GM19324 (cell line): Measurements from ENCODE around the gene SAPCD1.

Experiments used
- ATAC-seq: cut with Tn5 transposase; IDR thresholded peaks from one replicate; pipeline ENCODE4 v1.9.1; 2021; ENCODE audit warnings: mild to moderate bottlenecking, moderate library complexity; ENCODE audit not compliant: unreplicated experiment, low FRiP score

The SAPCD1 gene

DNA sequence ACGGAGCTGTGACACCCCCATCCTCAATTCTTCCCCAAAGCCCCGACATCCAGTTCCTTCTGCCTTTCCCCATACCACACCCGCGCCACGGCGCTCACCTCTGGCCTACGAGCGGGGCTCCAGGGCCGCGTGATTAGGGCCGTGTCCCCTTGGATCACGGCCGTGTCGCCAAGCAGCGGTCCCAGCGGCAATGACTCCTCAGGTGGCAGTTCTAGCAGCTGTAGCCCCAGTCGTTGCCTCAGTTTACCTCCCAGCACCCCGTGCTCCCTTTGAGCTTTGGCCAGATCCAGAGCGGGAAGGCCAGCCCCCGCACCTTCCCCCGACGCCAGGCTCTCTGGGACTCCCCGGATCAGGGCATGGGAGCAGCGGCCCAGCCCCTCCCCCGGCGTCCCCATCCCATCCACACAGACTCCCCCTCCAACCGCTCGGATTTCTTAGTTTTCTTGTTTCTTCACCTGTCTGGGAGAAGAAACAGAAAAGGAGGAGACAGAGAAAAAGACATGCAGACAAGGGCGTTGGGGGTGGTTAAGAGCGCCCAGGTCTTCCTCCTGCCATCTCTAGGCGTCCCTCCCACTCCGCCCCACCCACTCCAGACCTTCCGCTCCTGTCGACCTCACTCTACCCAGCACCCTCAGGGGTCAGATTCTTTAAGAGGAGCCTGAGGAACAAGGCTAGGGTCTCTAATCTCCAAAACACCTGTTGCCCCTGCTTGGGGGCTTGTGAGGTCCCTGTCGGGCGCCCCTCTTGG is 33.5 kb upstream of the SAPCD1 start, which contains the start of gene DDAH2:
TSS of gene DDAH2 (minus strand) at position 533 of the 748 bp plus-strand sequence. CDS start at position 395, 138 bp downstream.
- no peak for ATAC-seq

DNA sequence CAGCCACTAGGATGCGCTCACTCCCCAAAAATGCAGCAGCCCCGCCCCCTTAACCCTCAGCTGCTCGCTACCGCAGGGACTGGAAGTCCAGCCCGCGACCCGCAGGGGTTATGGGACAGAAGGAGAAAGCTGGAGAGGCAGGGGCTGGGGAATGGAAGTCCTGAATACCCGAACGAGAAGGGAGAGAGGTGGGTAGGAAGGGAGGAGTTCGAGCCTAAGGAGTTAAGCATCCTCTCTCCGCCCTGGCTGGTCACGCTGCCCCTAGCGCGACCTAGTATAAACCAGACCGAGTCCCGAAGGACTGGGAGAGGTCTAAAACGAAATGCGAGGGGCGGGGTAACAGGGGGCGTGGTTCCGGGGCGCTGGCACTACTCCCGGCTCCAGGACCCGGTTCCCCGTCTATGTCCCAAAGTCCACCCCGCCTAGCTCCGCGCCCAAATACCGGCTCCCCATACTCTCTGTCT is 32.9 kb upstream of the SAPCD1 start:
- no peak for ATAC-seq

DNA sequence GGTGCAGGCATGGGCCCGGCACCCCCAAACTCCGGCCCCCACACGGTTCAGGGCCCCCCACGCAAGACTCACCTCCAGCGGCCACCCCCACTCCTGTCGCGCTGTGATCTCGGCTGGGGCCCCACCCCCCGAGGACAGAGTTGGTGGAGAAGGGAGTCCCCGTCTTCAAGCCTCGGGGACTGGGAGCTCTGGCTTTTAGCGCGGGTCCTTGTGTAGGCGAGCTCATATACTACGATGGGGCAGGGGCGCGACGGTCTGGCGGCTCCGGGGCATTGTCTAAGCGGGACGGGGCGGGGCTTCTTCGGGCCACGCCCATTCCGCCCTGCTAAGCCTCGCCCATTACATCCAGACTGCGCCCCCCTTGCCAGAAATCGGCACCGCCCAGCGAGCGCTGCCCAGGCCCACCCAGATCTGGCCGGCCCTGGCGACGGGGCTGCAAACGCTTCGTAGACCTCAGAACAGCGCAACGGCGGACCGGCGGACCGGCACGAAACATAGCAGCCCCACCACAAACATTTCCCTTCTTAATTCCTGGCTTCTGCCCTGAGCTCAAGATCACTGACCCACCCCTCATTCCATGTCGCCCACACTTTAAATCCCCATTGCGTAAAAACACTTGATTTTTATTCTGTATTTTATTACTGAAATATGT is 32.4 kb upstream of the SAPCD1 start:
- ATAC-seq: no peak

DNA sequence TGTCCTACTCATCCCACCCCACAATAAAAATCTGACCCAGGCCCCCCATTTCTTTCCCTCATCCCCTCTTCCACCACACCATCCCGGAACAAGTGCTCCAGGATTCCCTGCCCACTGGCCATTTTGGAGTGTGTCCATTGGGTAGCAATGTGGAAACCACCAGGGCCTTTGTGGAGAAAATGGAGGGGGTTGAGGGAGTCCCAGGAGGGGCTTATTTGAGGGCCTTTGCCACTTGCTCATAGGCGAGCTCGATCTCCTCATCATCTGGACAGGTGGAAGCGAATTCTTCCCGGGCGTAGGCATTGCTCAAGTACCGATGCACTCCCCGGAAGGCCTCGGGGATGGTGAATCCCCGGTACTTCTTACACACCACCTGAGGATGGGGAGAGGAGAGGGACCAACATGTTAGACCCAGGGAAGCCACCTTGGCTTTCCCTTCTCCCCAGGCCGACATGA is 31.8 kb upstream of the SAPCD1 start:
- no peak for ATAC-seq

DNA sequence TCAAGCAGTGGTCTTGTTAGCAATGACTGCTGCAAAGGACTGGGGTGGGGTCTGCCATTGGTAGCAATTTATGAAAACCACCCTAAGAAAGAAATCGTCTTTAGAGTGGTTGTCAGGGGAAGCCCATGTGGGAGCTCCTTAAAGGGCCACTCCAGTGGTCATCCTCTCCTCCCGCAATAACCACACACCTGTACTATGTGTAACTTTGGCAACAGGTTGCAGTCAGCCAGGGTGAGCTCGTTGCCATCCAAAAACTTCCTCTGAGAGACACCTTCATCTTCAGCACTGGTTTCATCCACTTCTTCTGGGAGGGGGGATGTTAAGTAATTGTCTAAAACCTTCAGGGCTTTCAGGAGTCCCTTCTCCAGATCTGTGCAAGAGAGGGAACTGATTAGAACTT is 30.4 kb upstream of the SAPCD1 start:
- no peak for ATAC-seq

DNA sequence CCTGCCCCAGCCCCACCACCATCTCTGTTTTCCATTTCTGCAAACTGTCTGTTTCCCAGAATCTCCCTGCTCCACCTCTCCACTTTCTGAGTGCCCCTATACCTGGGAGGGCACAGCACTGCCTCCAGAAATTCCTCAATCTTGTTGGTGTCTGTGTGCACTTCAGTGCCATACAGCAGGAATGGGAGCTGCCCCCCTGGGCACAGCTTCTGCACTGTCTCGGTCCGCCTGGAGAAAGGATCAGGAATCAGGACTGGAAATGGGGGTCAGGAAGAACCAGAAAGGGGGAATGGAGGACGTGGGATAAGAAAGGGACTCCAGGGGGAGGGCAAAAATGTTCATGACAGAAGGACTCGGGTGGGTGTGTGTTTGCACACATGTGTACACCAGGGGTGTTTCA is 28.7 kb upstream of the SAPCD1 start:
- no peak for ATAC-seq

DNA sequence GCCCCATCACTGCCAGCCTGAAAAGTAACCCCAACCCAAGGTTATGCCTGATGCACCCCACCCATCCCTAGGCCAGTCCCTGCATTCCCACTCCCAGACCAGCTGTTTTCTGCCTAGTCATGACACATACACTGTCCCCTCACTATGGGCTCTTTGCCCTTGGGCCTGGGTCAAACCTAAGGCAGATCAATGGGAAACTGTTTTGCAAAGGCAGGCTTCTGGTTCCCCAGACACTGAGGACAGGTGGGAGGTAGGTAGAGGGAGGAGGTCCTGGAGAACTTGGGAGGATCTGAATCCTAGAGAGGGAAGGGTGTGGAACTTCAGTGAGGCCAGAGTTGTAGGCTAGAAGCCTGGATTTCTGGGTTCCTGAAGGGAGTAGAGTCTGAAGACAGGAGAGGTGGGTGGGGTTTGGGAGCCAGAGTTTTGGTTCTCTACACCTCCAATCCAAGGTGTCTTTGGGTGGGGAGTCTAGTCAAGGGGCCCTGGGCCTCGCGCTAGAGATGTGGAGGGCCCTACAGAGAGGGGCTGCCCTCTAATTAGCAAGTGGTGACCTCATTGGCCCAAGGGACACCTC is 28.1 kb upstream of the SAPCD1 start:
- ATAC-seq: no peak

DNA sequence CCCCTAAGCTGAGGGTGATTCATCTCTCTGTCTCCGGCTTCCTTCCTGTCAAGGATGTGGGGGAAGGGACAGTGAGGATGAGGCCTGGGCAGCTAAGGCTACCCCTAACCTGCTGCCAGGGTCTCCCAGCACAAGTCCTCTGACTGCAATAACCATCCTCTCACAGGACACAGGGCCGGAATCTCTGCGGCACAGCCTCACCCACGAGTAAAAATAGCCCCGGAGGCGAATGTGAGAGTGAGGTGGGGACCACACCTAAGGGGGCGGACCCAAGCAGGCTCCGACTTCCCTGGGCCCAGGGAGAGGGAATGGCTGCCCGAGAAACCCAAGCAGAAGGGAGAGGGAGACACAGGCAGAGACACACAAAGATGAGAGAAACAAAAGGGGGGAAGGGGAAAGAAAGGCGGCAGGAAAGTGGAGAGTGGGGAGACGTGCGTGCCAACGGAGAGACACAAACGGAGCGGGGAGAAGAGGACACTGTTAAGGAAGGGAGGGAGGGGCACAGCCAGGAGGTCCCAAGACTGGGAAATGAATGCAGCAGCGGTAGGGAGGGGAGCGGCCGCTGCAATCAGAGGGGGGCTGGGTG is 27.5 kb upstream of the SAPCD1 start:
- no peak for ATAC-seq

DNA sequence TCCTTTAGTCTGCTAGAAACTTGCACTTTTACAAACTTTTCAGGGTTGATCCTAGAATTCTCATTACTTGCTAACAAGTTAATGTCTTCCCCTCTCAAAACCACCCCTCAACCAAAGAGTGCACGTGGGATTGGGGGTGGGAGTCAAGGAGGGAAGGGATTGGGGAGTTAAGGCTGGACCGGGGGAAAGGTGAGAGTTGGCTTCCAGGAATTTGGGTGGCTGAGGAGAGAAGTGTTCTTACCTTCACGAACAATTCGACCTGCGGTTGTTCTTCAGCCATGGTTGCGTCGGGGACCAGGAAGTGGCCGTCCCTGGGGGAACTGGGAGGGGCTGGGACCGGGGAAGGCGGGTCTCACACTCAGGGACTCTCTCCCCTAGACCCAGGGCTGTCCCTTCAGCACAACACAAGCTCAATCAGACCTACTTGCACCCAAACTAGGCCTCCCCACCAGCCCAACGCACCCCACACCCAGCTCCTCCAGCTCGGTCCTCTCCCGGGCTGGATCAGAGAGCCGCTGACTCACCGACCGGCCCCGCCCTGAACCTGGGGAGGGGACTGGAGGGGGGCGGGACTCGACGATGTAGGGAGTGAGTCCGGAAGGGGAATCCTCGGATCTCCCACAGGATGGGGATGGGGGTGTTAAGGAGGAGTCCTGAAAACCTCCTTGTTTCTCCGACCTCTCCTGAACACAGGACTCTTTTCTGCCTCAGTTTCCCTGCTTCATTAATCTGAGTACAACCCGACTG is 26.3 kb upstream of the SAPCD1 start, which contains the start of gene CLIC1:
TSS of gene CLIC1 (minus strand) at position 510 of the 747 bp plus-strand sequence. CDS start at position 280, 230 bp downstream.
- ATAC-seq: no peak

DNA sequence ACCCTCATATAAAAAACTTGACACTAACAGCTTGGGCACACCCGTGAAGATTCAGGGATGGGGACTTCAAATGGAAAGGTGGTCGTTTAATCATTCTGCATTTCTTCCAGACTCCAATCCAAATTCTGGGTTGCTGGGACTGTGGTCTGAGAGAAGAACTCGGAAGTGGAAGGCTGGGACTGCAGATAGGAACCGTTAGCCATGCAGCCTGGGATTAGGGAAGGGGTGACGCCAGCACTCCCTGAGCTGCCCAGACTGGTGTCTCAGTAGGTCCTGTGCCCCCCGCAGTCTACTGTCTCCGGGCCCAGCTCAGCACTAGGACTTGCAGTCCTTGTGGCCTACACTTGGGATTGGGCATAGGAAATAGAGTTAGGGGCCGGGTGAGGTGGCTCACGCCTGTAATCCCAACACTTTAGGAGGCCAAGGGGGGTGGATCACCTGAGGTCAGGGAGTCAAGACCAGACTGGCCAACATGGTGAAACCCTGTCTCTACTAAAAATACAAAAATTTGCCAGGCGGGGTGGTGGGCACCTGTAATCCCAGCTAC is 25.6 kb upstream of the SAPCD1 start:
- no peak for ATAC-seq

DNA sequence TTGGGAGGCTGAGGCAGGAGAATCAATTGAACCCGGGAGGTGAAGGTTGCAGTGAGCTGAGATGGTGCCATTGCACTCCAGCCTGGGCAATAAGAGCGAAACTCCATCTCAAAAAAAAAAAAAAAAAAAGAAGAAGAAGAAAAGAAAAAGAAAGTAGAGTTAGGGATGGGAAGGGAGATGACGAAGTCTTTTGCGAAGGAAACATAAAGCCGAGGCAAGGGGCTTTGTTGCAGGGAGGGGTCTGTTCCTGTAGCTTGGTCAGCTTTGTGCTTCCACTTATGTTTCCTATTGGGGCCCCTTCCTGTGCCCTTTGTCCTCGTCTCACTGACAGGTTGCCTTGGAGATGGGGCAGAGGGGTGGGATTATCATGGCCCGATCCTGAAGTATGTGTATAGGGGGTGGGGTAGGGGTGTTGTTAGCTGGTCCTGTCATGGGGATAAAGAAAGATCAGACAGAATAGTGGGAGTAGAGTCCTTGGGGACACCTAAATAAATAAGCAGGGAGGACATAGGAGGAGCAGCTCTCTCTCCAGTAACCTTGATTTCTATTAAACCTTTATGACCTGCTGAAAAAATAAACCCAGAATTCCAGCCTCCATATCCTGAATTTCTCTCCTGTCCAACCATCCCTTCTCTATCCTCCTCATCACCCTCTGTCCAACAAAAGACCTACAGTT is 25.0 kb upstream of the SAPCD1 start:
- ATAC-seq: no peak

DNA sequence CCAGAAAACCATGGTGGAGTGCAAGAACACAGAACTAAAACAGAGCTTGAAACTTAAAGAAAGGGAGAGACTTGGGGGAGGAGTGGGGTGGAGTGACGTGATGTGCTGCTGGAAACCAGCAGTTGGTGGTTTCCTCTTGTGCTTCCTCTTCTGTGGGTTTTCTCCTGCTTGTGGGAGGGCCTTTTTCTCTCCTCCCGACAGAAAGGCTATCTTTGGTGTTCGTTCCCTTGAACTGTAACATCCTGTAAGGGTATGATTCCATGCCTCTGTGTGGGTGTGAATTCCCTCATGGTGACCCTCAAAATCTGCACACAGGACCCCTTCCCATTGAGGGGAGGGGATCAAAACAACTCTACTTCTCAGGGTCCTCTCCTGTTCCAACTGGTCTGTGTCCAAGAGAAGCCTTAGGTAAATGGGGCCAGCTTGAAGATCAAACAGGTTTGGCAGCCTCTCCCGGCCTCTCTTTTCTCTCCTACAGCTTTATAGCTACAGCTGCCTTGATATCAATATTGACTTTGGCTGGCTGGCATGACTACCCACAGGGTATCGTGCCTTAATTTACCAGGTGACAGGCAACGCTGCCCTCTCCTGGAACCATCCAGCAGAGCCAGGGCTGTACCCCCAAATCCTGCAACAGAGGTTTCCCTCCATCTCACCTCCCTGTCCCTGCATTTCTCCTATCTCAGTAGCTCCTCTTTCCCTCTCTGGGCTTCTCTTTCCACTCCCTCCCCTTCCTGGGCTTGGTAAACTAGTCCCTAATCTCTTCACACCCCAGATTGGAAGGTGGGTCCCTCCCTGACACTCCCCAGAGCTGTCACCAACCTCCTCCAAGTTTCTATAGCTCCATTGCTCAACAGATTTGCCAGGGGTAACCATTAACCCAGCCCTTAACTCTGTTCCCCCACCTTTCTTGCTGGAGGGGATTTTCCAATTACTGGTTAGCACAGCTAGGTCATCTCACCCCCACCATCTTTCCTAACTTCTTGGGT is 24.2 kb upstream of the SAPCD1 start:
- ATAC-seq: no peak

DNA sequence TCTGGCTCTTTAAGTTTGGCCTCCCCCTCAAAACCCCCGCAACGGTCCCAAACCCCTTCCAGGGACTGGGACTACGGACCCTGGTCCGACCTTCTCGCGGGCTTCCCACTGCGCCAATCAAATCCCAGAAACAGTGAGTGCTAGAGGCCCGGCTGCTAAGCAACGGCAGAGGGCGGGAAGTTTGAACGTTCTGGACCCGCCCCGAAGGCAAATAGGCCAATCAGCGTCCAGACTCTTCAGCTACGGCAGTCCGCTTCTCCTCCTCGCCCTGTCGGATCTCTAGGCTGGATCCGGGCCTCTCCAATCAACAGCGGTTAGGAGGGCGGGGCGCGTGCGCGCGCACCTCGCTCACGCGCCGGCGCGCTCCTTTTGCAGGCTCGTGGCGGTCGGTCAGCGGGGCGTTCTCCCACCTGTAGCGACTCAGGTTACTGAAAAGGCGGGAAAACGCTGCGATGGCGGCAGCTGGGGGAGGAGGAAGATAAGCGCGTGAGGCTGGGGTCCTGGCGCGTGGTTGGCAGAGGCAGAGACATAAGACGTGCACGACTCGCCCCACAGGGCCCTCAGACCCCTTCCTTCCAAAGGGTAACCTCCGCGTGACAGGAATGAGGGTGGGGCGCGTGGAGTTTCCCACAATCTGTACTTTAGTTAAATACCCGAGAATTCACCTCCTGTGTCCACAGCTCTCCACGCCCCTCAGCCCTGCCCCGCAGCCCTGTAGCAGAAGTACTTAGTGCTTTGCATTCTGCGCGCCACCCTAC is 22.6 kb upstream of the SAPCD1 start, which contains the start of gene MSH5:
TSS of gene MSH5 (plus strand) at position 367 of the 758 bp plus-strand sequence. CDS start 462 bp downstream, outside the sequence.
- ATAC-seq: peak; percentile 79

DNA sequence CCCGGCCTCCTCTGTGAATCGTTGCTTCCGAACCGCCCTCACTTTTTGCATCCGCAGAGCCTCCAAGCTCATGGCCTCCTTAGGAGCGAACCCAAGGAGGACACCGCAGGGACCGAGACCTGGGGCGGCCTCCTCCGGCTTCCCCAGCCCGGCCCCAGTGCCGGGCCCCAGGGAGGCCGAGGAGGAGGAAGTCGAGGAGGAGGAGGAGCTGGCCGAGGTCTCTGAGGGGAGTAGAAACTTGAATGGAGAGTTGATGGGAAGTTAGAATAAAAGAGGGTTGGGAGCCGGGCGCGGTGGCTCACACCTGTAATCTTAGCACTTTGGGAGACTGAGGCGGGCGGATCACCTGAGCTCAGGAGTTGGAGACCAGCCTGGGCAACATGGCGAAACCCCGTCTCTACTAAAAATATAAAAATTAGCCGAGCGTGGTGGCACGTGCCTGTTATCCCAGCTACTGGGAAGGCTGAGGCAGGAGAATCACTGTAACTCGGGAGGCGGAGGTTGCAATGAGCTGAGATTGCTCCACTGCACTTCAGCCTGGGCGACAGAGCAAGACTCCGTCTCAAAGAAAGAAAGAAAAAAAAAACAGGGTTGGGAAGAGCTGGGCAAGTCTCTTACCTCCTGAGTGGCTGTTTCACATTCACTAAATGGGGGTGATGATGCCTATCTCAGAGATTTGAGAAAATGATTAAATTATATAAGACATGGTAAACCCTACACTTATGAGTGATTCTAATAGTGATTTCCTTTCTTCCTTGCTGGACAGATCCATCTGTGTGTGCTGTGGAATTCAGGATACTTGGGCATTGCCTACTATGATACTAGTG is 21.8 kb upstream of the SAPCD1 start:
- ATAC-seq: no peak

DNA sequence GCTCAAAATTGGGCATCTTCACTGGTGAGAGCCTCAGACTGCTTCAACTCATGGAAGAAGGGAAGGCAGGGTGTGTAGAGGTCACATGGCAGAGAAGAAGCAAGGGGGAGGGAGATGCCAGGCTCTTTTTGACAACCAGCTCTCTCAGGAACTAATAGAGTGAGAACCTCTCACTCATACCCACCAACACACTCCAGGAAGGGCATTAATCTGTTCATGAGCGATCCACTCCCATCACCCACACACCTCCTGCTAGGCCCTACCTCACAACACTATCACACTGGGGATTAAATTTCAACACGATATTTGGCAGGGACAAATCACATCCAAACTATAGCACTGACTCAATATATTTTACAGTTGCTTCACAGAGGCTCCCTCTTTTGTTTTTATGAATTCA is 20.6 kb upstream of the SAPCD1 start:
- ATAC-seq: no peak

DNA sequence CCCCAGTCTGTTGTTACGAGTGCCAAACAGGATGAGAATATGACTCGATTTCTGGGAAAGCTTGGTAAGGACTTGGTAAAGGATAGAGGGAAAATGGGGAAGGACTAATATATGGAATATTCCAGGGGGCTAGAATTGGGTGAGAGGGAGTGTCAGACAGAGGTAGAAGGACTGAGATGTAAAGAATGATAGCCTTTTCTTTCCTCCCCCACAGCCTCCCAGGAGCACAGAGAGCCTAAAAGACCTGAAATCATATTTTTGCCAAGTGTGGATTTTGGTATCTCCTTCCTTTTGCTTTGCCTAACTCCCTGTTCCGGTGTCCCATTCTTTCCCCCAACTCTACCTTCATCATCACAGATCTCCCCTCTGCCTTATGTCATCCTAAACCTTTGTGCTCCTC is 19.6 kb upstream of the SAPCD1 start:
- no peak for ATAC-seq

DNA sequence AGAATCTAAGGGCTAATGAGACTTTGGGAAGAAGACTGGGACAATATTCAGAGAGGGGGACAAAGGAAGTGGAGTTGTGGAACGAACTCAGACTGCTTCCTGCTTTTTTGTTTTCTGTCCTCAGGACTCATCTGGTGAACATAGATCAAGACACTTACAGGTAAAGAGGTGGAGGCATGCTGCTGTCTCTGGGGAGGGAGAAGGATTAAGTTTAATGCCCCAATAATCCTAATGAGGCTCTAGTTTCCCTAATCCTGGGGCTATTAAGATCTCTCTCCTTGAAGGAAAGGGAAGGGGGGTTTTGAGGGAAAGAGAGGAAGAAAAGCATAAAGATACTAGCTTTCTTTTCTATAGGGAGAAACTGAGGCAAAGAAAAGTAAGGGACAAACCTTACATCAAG is 18.0 kb upstream of the SAPCD1 start:
- no peak for ATAC-seq
